ENCODE results near the gene EXOSC6.
"Not testable (repeated sequence)": the region's sequence is repeated elsewhere in the genome, so short reads cannot be mapped to it uniquely, and the experiment has no call there.

EXOSC6 gene

GRCh38 chr16:70250748-70251628 lies 752 bp downstream of the EXOSC6 start:
- no peak for TF ChIP-seq Cebpa-rat (IDR thresholded peaks at IDR 0.05)
- Histone ChIP-seq H3K9ac (peak overlapping the region; percentile 89 to 99 (median 96)), H3K4me3 (peak overlapping the region; percentile 77 to 96 (median 86)), H3K4me1 (peaks cover 11 to 26% (median 19%) of the 10 kb centered on the region in 10 experiments), H3K27ac (peak overlapping the region; percentile 80 to 99 (median 95)), H3K36me3 (peaks cover 41 to 71% (median 58%) of the 10 kb centered on the region in 11 experiments), H3K27me3 (no peaks in the 10 kb centered on the region), H3K4me2 (peak overlapping the region; percentile 86 to 98 (median 93)), H4K20me1 (peaks cover 47 to 92% (median 66%) of the 10 kb centered on the region in 11 experiments; a peak in 21 of 22 replicates), H3K9me3 (replicated peaks in 1 of 11) (no peaks in the 10 kb centered on the region)

GRCh38 chr16:70249697-70250096 lies 2.0 kb downstream of the EXOSC6 start:
- not testable (repeated sequence) for H3K9me3 ChIP-seq (replicated peaks in 1 of 11); H3K27ac ChIP-seq; H3K27me3 ChIP-seq
- Histone ChIP-seq H3K4me2 (peak overlapping the region; percentile 86 to 98 (median 93)), H3K4me3 (peak overlapping the region; percentile 12 to 96 (median 84); a peak in 18 of 20 replicates), H4K20me1 (peaks cover 42 to 82% (median 65%) of the 10 kb centered on the region in 11 experiments; a peak in 21 of 22 replicates), H3K4me1 (peaks cover 11 to 31% (median 19%) of the 10 kb centered on the region in 10 experiments), H3K36me3 (peaks cover 28 to 59% (median 46%) of the 10 kb centered on the region in 11 experiments), H3K9ac (peak overlapping the region; percentile 89 to 99 (median 96); a peak in 21 of 22 replicates)

GRCh38 chr16:70238773-70239172 lies 13.0 kb downstream of the EXOSC6 start:
- peaks cover 12 to 68% (median 41%) of the 10 kb centered on the region in 11 experiments; a peak in 21 of 22 replicates for H3K36me3 ChIP-seq
- H3K4me1 ChIP-seq; H3K9ac ChIP-seq; H4K20me1 ChIP-seq; H3K27ac ChIP-seq; H3K27me3 ChIP-seq; H3K4me2 ChIP-seq; H3K9me3 ChIP-seq (replicated peaks in 1 of 11); H3K4me3 ChIP-seq: not testable (repeated sequence)

GRCh38 chr16:70231831-70232230 lies 19.9 kb downstream of the EXOSC6 start:
- not testable (repeated sequence) for H3K9ac ChIP-seq; H3K27me3 ChIP-seq; H3K4me2 ChIP-seq; H3K4me3 ChIP-seq; H3K4me1 ChIP-seq; H4K20me1 ChIP-seq; H3K9me3 ChIP-seq (replicated peaks in 1 of 11); H3K27ac ChIP-seq
- peaks cover 32 to 74% (median 50%) of the 10 kb centered on the region in 11 experiments; a peak in 21 of 22 replicates for H3K36me3 ChIP-seq

- not testable (repeated sequence) for H3K4me2 ChIP-seq; H3K27me3 ChIP-seq; H3K9ac ChIP-seq; H3K9me3 ChIP-seq (replicated peaks in 1 of 11); H3K4me3 ChIP-seq; H3K27ac ChIP-seq; H4K20me1 ChIP-seq
- peaks cover 10 to 21% (median 15%) of the 10 kb centered on the region in 10 experiments; a peak in 19 of 20 replicates for H3K4me1 ChIP-seq
- peaks cover 19 to 50% (median 38%) of the 10 kb centered on the region in 11 experiments; a peak in 20 of 22 replicates for H3K36me3 ChIP-seq
Observed at GRCh38 chr16:70226024-70226423, 25.7 kb downstream of the EXOSC6 start.

GRCh38 chr16:70225430-70225829 lies 26.3 kb downstream of the EXOSC6 start:
- Histone ChIP-seq H3K4me1 (peaks cover 10 to 21% (median 15%) of the 10 kb centered on the region in 10 experiments; a peak in 19 of 20 replicates), H3K36me3 (peaks cover 19 to 50% (median 38%) of the 10 kb centered on the region in 11 experiments; a peak in 20 of 22 replicates)
- not testable (repeated sequence) for H3K9ac ChIP-seq; H3K4me2 ChIP-seq; H3K9me3 ChIP-seq (replicated peaks in 1 of 11); H3K27ac ChIP-seq; H3K4me3 ChIP-seq; H3K27me3 ChIP-seq; H4K20me1 ChIP-seq

- not testable (repeated sequence) for H3K9me3 ChIP-seq (replicated peaks in 1 of 11)
- H3K4me1 ChIP-seq, result peaks cover 10 to 21% (median 15%) of the 10 kb centered on the region in 10 experiments; a peak in 19 of 20 replicates
Observed at GRCh38 chr16:70224645-70225044, 27.1 kb downstream of the EXOSC6 start.

GRCh38 chr16:70223971-70224513 lies 27.7 kb downstream of the EXOSC6 start:
- peak overlapping the region in 8 of 11 experiments; percentile 26 to 56 (median 46); a peak in 12 of 22 replicates for H3K4me2 ChIP-seq
- not testable (repeated sequence) for H3K4me3 ChIP-seq; H3K27me3 ChIP-seq; H4K20me1 ChIP-seq; H3K9me3 ChIP-seq (replicated peaks in 1 of 11)
- peak overlapping the region in 6 of 11 experiments; percentile 44 to 69 (median 53); a peak in 10 of 22 replicates for H3K27ac ChIP-seq
- H3K4me1 ChIP-seq, result peaks cover 10 to 21% (median 15%) of the 10 kb centered on the region in 10 experiments; a peak in 19 of 20 replicates
- peaks cover 26 to 51% (median 44%) of the 10 kb centered on the region in 11 experiments; a peak in 20 of 22 replicates for H3K36me3 ChIP-seq
- peak overlapping the region in 4 of 11 experiments; percentile 32 to 50 (median 44); a peak in 3 of 22 replicates for H3K9ac ChIP-seq

More at GRCh38 chr16:70224645-70225044, 27.1 kb downstream of the EXOSC6 start:
- H3K27me3 ChIP-seq, H3K4me2 ChIP-seq, H3K4me3 ChIP-seq, H3K9ac ChIP-seq, H4K20me1 ChIP-seq: not testable (repeated sequence)
- Histone ChIP-seq H3K27ac (peak overlapping the region in 4 of 11 experiments; percentile 27 to 58 (median 48); a peak in 6 of 22 replicates), H3K36me3 (peaks cover 21 to 51% (median 41%) of the 10 kb centered on the region in 11 experiments; a peak in 20 of 22 replicates)

GRCh38 chr16:70223216-70223615 lies 28.5 kb downstream of the EXOSC6 start:
- Histone ChIP-seq H3K36me3 (peaks cover 21 to 54% (median 45%) of the 10 kb centered on the region in 11 experiments; a peak in 21 of 22 replicates), H3K9ac (0 out of 22 replicates have a peak overlapping the region, but pooled peaks of 1 of the 11 experiments have one; percentile 50), H3K27ac (peak overlapping the region in 7 of 11 experiments; percentile 32 to 69 (median 50); a peak in 12 of 22 replicates), H3K4me2 (peak overlapping the region in 9 of 11 experiments; percentile 26 to 56 (median 47); a peak in 15 of 22 replicates), H3K4me1 (peaks cover 10 to 21% (median 15%) of the 10 kb centered on the region in 10 experiments; a peak in 19 of 20 replicates)
- not testable (repeated sequence) for H3K4me3 ChIP-seq; H3K27me3 ChIP-seq; H4K20me1 ChIP-seq; H3K9me3 ChIP-seq (replicated peaks in 1 of 11)

- H3K9ac ChIP-seq; H3K4me3 ChIP-seq; H4K20me1 ChIP-seq; H3K27me3 ChIP-seq; H3K9me3 ChIP-seq (replicated peaks in 1 of 11): not testable (repeated sequence)
- H3K27ac ChIP-seq, result peak overlapping the region in 1 of 11 experiments; percentile 32; a peak in 2 of 22 replicates
- peak overlapping the region in 10 of 11 experiments; percentile 17 to 56 (median 40); a peak in 11 of 22 replicates for H3K4me2 ChIP-seq
- peaks cover 18 to 55% (median 43%) of the 10 kb centered on the region in 11 experiments; a peak in 21 of 22 replicates for H3K36me3 ChIP-seq
- H3K4me1 ChIP-seq, result peaks cover 10 to 21% (median 15%) of the 10 kb centered on the region in 10 experiments; a peak in 19 of 20 replicates
Observed at GRCh38 chr16:70222574-70222973, 29.2 kb downstream of the EXOSC6 start.

GRCh38 chr16:70218586-70218985 lies 33.2 kb downstream of the EXOSC6 start:
- H3K27ac ChIP-seq; H4K20me1 ChIP-seq; H3K9ac ChIP-seq; H3K9me3 ChIP-seq (replicated peaks in 1 of 11); H3K4me2 ChIP-seq; H3K4me3 ChIP-seq; H3K27me3 ChIP-seq: not testable (repeated sequence)
- Histone ChIP-seq H3K4me1 (peaks cover 9 to 16% (median 12%) of the 10 kb centered on the region in 10 experiments; a peak in 19 of 20 replicates), H3K36me3 (peaks cover 12 to 40% (median 31%) of the 10 kb centered on the region in 11 experiments)

- not testable (repeated sequence) for H3K4me1 ChIP-seq, H3K9ac ChIP-seq, H3K27me3 ChIP-seq, H3K4me2 ChIP-seq, H3K4me3 ChIP-seq, H4K20me1 ChIP-seq, H3K27ac ChIP-seq
- Histone ChIP-seq H3K36me3 (peaks cover 3 to 30% (median 25%) of the 10 kb centered on the region in 11 experiments; a peak in 18 of 22 replicates), H3K9me3 (replicated peaks in 1 of 11) (peaks cover 0 to 23% (median 11%) of the 10 kb centered on the region in 11 experiments; a peak in 11 of 22 replicates)
Observed at GRCh38 chr16:70206382-70206781, 45.4 kb downstream of the EXOSC6 start.
